Measurements from ENCODE around the gene ACBD6.

The ACBD6 gene

DNA sequence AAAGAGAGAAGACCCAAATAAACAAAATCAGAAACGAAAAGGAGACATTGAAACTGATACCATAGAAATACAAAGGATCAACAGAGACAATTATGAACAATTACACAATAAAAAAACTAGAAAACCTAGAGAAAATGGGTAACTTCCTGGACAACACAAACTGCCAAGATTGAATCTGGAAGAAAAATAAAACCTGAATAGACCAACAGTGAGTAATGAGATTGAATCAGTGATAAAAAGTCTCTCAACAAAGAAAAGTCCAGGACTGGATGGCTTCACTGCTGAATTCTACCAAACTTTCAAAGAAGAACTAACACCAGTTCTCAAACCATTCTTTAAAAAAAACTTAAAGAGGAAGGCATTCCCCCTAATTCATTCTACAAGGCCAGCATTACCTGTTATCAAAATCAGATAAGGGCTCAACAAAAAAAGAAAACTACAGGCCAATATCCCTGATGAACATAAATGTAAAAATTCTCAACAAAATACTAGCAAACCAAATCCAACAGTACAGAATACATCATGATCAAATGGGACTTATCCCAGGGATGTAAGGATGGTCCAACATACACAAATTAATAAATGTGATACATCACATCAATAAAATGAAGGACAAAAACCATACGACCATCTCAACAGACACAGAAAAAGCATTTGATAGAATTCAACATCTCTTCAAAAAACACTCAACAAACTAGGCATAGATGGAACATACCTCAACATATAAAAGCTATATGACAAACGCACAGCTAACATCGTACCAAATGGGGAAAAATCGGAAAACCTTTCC lies 119.9 kb downstream of the ACBD6 start:
- H3K9me3 ChIP-seq (ENCODE audit: control insufficient read depth, low read length) = peaks cover 16% of the 10 kb centered on the region
- no peaks in the 10 kb centered on the region for H3K27me3 ChIP-seq (replicated peaks; ENCODE audit: control insufficient read depth, insufficient read depth, low read length, poor library complexity, severe bottlenecking)
- no peaks in the 10 kb centered on the region for H3K4me1 ChIP-seq (ENCODE audit: control insufficient read depth, insufficient read depth, low read length, poor library complexity, severe bottlenecking)
- no peak for DNase-seq
- H3K36me3 ChIP-seq (ENCODE audit: control insufficient read depth, insufficient read depth, low read length) = peaks cover 3% of the 10 kb centered on the region
- no peak overlapping the region for H3K4me3 ChIP-seq (ENCODE audit: insufficient read depth, low read depth, low read length, poor library complexity, severe bottlenecking)
- H3K27ac ChIP-seq (ENCODE audit: insufficient read depth, low read length, poor library complexity, severe bottlenecking) = no peak overlapping the region

DNA sequence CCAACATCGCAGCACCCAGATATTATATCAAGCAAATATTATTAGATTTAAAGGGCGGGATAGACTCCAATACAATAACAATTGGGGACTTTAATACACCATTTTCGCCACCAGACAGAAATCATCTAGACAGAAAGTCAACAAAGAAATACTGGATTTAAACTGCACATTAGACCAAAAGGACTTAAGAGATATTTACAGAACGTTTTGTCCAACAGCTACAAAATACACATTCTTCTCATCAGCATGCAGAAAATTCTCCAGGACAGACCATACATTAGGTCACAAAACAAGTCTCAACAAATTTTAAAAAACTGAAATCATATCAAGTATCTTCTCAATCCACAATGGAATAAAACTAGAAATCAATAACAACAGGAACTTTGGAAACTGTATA lies 121.2 kb downstream of the ACBD6 start:
- H3K4me1 ChIP-seq (ENCODE audit: control insufficient read depth, insufficient read depth, low read length, poor library complexity, severe bottlenecking) = no peaks in the 10 kb centered on the region
- DNase-seq = no peak
- H3K27ac ChIP-seq (ENCODE audit: insufficient read depth, low read length, poor library complexity, severe bottlenecking) = no peak overlapping the region
- no peak overlapping the region for H3K4me3 ChIP-seq (ENCODE audit: insufficient read depth, low read depth, low read length, poor library complexity, severe bottlenecking)
- no peaks in the 10 kb centered on the region for H3K36me3 ChIP-seq (ENCODE audit: control insufficient read depth, insufficient read depth, low read length)
- H3K27me3 ChIP-seq (replicated peaks; ENCODE audit: control insufficient read depth, insufficient read depth, low read length, poor library complexity, severe bottlenecking) = no peaks in the 10 kb centered on the region
- peaks cover 16% of the 10 kb centered on the region for H3K9me3 ChIP-seq (ENCODE audit: control insufficient read depth, low read length)

DNA sequence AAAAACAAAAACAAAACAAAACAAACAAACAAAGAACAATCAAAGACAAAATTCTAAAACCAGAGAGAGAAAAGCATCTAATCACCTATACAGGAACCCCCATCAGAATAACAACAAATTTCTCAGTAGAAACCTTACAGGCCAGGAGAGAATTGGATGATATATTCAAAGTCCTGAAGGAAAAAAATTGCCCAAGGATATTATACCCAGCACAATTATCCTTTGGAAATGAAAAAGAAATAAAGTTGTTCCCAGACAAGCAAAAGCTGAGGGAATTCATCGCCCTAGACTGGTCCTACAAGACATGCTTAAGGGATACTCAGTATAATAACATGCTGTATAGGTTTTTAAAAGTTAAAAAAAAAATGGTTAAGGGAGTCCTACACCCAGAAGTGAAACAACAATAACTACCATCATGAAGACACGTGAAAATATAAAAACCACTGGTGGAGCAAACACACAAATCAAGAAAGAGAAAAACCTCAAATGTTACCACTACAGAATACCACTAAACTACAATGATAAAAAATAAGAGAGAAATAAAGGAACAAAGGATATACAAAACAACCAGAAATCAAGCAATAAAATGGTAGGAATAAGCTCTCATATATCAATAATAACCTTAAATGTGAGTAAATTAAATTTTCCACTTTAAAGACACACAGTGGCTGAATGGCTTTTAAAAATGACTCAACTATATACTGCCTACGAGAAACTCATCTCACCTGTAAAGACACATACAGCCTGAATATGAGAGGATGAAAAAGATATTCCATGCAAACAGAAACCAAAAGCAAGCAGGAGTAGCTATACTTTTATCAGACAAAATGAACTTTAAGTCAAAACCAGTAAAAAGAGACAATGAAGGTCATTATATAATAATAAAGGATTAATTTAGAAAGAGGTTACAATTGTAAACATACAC lies 121.9 kb downstream of the ACBD6 start:
- H3K36me3 ChIP-seq (ENCODE audit: control insufficient read depth, insufficient read depth, low read length) = no peaks in the 10 kb centered on the region
- no peak overlapping the region for H3K4me3 ChIP-seq (ENCODE audit: insufficient read depth, low read depth, low read length, poor library complexity, severe bottlenecking)
- H3K27me3 ChIP-seq (replicated peaks; ENCODE audit: control insufficient read depth, insufficient read depth, low read length, poor library complexity, severe bottlenecking) = no peaks in the 10 kb centered on the region
- no peak for DNase-seq
- no peak overlapping the region for H3K27ac ChIP-seq (ENCODE audit: insufficient read depth, low read length, poor library complexity, severe bottlenecking)
- no peaks in the 10 kb centered on the region for H3K4me1 ChIP-seq (ENCODE audit: control insufficient read depth, insufficient read depth, low read length, poor library complexity, severe bottlenecking)
- H3K9me3 ChIP-seq (ENCODE audit: control insufficient read depth, low read length) = peaks cover 16% of the 10 kb centered on the region

DNA sequence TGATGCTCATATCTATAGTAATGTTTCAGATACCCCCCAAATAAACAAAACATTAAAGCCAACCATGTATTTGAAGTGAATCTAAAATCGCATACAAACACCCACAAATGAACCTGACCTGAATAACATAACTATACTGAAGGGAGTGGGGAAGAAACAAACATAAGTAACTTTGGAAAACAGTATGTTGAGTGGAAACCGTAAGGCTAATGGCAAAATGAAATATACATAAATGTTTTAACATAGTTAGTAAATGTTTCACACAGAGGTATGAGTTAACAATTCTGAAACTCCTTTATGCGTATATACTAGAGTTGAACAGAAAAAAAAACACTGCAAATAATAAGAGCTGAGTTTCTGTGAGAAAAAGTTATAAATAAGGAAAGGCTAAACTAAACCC lies 125.6 kb downstream of the ACBD6 start:
- H3K36me3 ChIP-seq (ENCODE audit: control insufficient read depth, insufficient read depth, low read length) = no peaks in the 10 kb centered on the region
- no peak overlapping the region for H3K4me3 ChIP-seq (ENCODE audit: insufficient read depth, low read depth, low read length, poor library complexity, severe bottlenecking)
- DNase-seq = no peak
- no peak overlapping the region for H3K27ac ChIP-seq (ENCODE audit: insufficient read depth, low read length, poor library complexity, severe bottlenecking)
- H3K27me3 ChIP-seq (replicated peaks; ENCODE audit: control insufficient read depth, insufficient read depth, low read length, poor library complexity, severe bottlenecking) = no peaks in the 10 kb centered on the region
- peaks cover 13% of the 10 kb centered on the region for H3K9me3 ChIP-seq (ENCODE audit: control insufficient read depth, low read length)
- no peaks in the 10 kb centered on the region for H3K4me1 ChIP-seq (ENCODE audit: control insufficient read depth, insufficient read depth, low read length, poor library complexity, severe bottlenecking)

DNA sequence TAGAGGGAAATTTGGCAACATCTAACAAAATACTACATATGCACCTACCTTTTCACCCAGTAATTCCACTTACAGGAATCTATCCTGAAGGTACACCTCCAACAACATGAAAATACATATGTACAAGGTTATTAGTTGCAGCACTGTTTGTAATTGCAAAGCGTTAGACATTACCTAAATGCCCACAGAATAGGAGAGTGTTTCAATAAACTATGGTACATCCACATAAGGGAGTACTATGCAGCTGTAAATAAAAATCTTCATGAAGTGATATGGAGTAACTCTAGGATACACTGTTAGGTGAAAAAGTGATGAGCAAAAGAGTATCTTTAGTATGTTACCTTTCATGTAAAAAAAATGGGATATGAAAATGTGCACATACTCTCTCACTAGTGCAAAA lies 126.1 kb downstream of the ACBD6 start:
- Histone ChIP-seq H3K4me1 (ENCODE audit: control insufficient read depth, insufficient read depth, low read length, poor library complexity, severe bottlenecking) (no peaks in the 10 kb centered on the region), H3K27me3 (replicated peaks; ENCODE audit: control insufficient read depth, insufficient read depth, low read length, poor library complexity, severe bottlenecking) (no peaks in the 10 kb centered on the region), H3K4me3 (ENCODE audit: insufficient read depth, low read depth, low read length, poor library complexity, severe bottlenecking) (no peak overlapping the region), H3K27ac (ENCODE audit: insufficient read depth, low read length, poor library complexity, severe bottlenecking) (no peak overlapping the region), H3K36me3 (ENCODE audit: control insufficient read depth, insufficient read depth, low read length) (no peaks in the 10 kb centered on the region), H3K9me3 (ENCODE audit: control insufficient read depth, low read length) (peaks cover 13% of the 10 kb centered on the region)
- no peak for DNase-seq

DNA sequence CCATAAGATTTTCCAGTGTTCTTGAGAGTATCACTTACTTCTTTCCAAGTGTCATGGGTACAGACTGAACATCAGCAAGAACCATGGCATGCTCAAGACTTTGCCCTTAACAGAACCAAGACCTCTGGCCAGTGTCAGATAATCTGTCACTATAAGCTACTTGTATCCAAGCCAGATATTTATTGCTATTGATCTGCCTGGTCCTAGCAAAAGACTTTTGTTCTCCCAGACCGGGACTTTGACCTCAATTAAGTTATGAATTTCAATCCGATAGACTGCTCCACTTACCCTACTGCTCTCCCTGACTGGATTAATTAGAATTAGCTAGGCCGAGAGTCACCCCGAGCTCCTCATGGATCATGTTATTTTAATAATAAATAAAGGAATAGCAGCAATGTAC lies 129.6 kb downstream of the ACBD6 start:
- Histone ChIP-seq H3K4me1 (ENCODE audit: control insufficient read depth, insufficient read depth, low read length, poor library complexity, severe bottlenecking) (no peaks in the 10 kb centered on the region), H3K36me3 (ENCODE audit: control insufficient read depth, insufficient read depth, low read length) (no peaks in the 10 kb centered on the region), H3K4me3 (ENCODE audit: insufficient read depth, low read depth, low read length, poor library complexity, severe bottlenecking) (no peak overlapping the region), H3K27ac (ENCODE audit: insufficient read depth, low read length, poor library complexity, severe bottlenecking) (no peak overlapping the region), H3K27me3 (replicated peaks; ENCODE audit: control insufficient read depth, insufficient read depth, low read length, poor library complexity, severe bottlenecking) (no peaks in the 10 kb centered on the region), H3K9me3 (ENCODE audit: control insufficient read depth, low read length) (no peaks in the 10 kb centered on the region)
- no peak for DNase-seq

DNA sequence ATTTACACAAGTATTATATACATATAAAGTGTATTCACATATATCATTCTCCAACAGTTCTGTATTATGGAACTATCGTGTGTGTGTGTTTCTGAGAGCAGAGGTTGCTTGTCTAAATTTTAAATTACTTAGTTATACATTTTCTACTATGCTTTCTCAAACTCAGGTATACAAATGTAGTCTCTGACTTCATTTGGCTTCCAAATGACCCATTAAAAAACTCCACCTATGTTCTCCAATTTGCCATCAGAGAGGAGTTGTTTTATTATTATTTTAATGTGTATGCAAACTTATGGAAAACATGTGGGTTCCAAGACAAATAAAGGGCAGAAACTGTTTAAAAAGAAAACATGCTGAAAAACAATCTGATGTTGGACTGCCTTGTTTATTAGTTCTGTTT lies 131.8 kb downstream of the ACBD6 start:
- Histone ChIP-seq H3K36me3 (ENCODE audit: control insufficient read depth, insufficient read depth, low read length) (no peaks in the 10 kb centered on the region), H3K27ac (ENCODE audit: insufficient read depth, low read length, poor library complexity, severe bottlenecking) (no peak overlapping the region), H3K9me3 (ENCODE audit: control insufficient read depth, low read length) (no peaks in the 10 kb centered on the region), H3K4me3 (ENCODE audit: insufficient read depth, low read depth, low read length, poor library complexity, severe bottlenecking) (no peak overlapping the region), H3K4me1 (ENCODE audit: control insufficient read depth, insufficient read depth, low read length, poor library complexity, severe bottlenecking) (no peaks in the 10 kb centered on the region), H3K27me3 (replicated peaks; ENCODE audit: control insufficient read depth, insufficient read depth, low read length, poor library complexity, severe bottlenecking) (no peaks in the 10 kb centered on the region)
- no peak for DNase-seq

DNA sequence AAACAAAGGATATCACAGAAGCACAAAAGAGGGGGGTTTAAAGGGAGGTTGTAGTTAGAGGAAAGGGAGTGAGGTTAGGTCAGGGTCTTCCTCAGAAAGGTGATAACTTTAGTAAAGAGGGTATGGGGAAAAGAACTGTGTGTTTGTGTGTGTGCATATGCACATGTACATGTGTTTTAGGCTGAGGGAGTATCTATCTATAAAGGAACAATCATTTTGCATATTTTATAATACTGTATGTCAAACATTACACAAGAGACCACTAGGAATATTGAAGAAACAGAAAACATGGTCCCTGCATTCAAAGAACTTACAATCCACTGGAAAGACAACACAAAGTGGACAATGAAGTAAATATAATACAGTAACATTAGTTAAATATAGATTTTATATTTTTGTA lies 132.2 kb downstream of the ACBD6 start:
- Histone ChIP-seq H3K4me3 (ENCODE audit: insufficient read depth, low read depth, low read length, poor library complexity, severe bottlenecking) (no peak overlapping the region), H3K27me3 (replicated peaks; ENCODE audit: control insufficient read depth, insufficient read depth, low read length, poor library complexity, severe bottlenecking) (no peaks in the 10 kb centered on the region), H3K4me1 (ENCODE audit: control insufficient read depth, insufficient read depth, low read length, poor library complexity, severe bottlenecking) (no peaks in the 10 kb centered on the region), H3K36me3 (ENCODE audit: control insufficient read depth, insufficient read depth, low read length) (no peaks in the 10 kb centered on the region), H3K9me3 (ENCODE audit: control insufficient read depth, low read length) (no peaks in the 10 kb centered on the region), H3K27ac (ENCODE audit: insufficient read depth, low read length, poor library complexity, severe bottlenecking) (no peak overlapping the region)
- DNase-seq = no peak

DNA sequence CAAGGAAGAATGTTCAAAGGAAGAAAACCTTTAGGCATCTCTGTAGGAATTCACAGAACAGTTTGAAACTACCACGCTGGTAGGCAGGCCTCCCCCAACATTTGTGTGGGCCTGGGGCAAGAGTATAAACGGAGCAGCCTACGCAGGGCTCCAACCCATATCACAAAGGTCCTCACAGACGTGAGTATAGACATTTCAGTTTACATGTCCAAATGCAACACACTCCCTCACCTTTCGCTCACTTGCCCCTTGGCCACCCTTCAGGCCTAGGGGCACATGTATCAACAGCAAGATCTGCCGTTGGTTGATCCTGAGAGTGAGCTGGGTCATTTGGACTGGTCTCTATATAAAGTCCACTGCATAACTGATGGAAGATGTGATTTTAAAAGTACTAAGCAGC lies 133.3 kb downstream of the ACBD6 start:
- Histone ChIP-seq H3K27ac (ENCODE audit: insufficient read depth, low read length, poor library complexity, severe bottlenecking) (no peak overlapping the region), H3K4me3 (ENCODE audit: insufficient read depth, low read depth, low read length, poor library complexity, severe bottlenecking) (no peak overlapping the region), H3K9me3 (ENCODE audit: control insufficient read depth, low read length) (no peaks in the 10 kb centered on the region), H3K36me3 (ENCODE audit: control insufficient read depth, insufficient read depth, low read length) (no peaks in the 10 kb centered on the region), H3K27me3 (replicated peaks; ENCODE audit: control insufficient read depth, insufficient read depth, low read length, poor library complexity, severe bottlenecking) (no peaks in the 10 kb centered on the region), H3K4me1 (ENCODE audit: control insufficient read depth, insufficient read depth, low read length, poor library complexity, severe bottlenecking) (no peaks in the 10 kb centered on the region)
- no peak for DNase-seq
